Esophagus squamous epithelium (tissue), 4 donors: ENCODE data around the gene EVPL.

Experiments
- CTCF ChIP-seq, 6 experiments: fragments of 450-650 bp in 4 of 6; fragments of 200-600 bp in 2 of 6; sonication (generic) in 2 of 6; IDR thresholded peaks; one replicate each; pipeline ENCODE4 v1.5.1; 2016 to 2019; ENCODE audit warnings: antibody characterized with exemption in 6 of 6, mild to moderate bottlenecking in 4 of 6, moderate library complexity in 4 of 6
- POLR2A ChIP-seq, 4 donors: fragments of 450-650 bp; IDR thresholded peaks; one replicate each; pipeline ENCODE4 v1.6.1; 2017; ENCODE audit warnings: antibody characterized with exemption in 4 of 4, mild to moderate bottlenecking in 4 of 4, moderate library complexity in 3 of 4

- TF ChIP-seq CTCF (IDR thresholded peaks at IDR 0.05) (no peak), POLR2A (IDR thresholded peaks at IDR 0.05) (no peak)
These were observed 46.7 kb downstream of the EVPL start for GRCh38 chr17:75980188-75981018.
